Breast epithelium (tissue), 3 donors: ENCODE results near the gene CYP2A7.

Source experiments
- CTCF ChIP-seq, 3 donors: fragments of 450-650 bp; IDR thresholded peaks; one replicate each; pipeline ENCODE4 v1.5.1; 2016 to 2017; ENCODE audit warnings: antibody characterized with exemption in 3 of 3, mild to moderate bottlenecking in 3 of 3, moderate library complexity in 3 of 3
- POLR2A ChIP-seq: fragments of 450-650 bp; IDR thresholded peaks from one replicate; pipeline ENCODE4 v1.6.1; 2016; ENCODE audit warnings: antibody characterized with exemption, mild to moderate bottlenecking, moderate library complexity

- TF ChIP-seq POLR2A, result no peak
- TF ChIP-seq CTCF (IDR thresholded peaks at IDR 0.05), result no peak
These were observed 39.2 kb upstream of the CYP2A7 start for GRCh38 chr19:40921005-40921897.
